ENCODE measurements around the gene L1CAM.
A peak's percentile ranks its signal among the peaks of the same experiment; 100 is the strongest.

L1CAM gene

GRCh38 chrX:153885968-153886903 is at the start of gene L1CAM:
L1CAM (minus strand) TSS chrX:153886173; CDS start chrX:153875836, 10,337 bp downstream.
- DNase-seq (ENCODE audit: low read depth) = no peak

GRCh38 chrX:153935326-153935851 is 49.4 kb upstream of the L1CAM start:
- DNase-seq (ENCODE audit: low read depth) = no peak

- DNase-seq (ENCODE audit: low read depth) = peak; percentile 49
These were observed 48.9 kb upstream of the L1CAM start, which contains the start of gene NAA10 for GRCh38 chrX:153934762-153935325. NAA10 (minus strand) TSS chrX:153935037; CDS start chrX:153934904, 133 bp downstream.

GRCh38 chrX:153934148-153934761 is 48.3 kb upstream of the L1CAM start:
- no peak for DNase-seq (ENCODE audit: low read depth)

- no peak for DNase-seq (ENCODE audit: low read depth)
These were observed 47.8 kb upstream of the L1CAM start for GRCh38 chrX:153933748-153934147.

GRCh38 chrX:153932220-153932915 is 46.4 kb upstream of the L1CAM start:
- DNase-seq (ENCODE audit: low read depth) = no peak

- no peak for DNase-seq (ENCODE audit: low read depth)
These were observed 45.8 kb upstream of the L1CAM start for GRCh38 chrX:153931748-153932147.

- no peak for DNase-seq (ENCODE audit: low read depth)
These were observed 45.2 kb upstream of the L1CAM start for GRCh38 chrX:153931151-153931550.

GRCh38 chrX:153930011-153930910 is 44.3 kb upstream of the L1CAM start:
- no peak for DNase-seq (ENCODE audit: low read depth)

GRCh38 chrX:153929576-153929975 is 43.6 kb upstream of the L1CAM start:
- DNase-seq (ENCODE audit: low read depth) = no peak

- DNase-seq (ENCODE audit: low read depth) = no peak
These were observed 42.9 kb upstream of the L1CAM start for GRCh38 chrX:153928846-153929245.

GRCh38 chrX:153927922-153928760 is 42.2 kb upstream of the L1CAM start:
- peak; percentile 96 for DNase-seq (ENCODE audit: low read depth)

- no peak for DNase-seq (ENCODE audit: low read depth)
These were observed 41.6 kb upstream of the L1CAM start for GRCh38 chrX:153927672-153927921.

GRCh38 chrX:153926858-153927671 is 41.1 kb upstream of the L1CAM start:
- peak; percentile 40 for DNase-seq (ENCODE audit: low read depth)

GRCh38 chrX:153926552-153926857 is 40.5 kb upstream of the L1CAM start:
- no peak for DNase-seq (ENCODE audit: low read depth)

GRCh38 chrX:153925739-153926551 is 40.0 kb upstream of the L1CAM start, which contains the start of gene ARHGAP4:
ARHGAP4 (minus strand) TSS chrX:153926264; CDS start chrX:153926202, 62 bp downstream.
- no peak for DNase-seq (ENCODE audit: low read depth)

- DNase-seq (ENCODE audit: low read depth) = no peak
These were observed 39.4 kb upstream of the L1CAM start for GRCh38 chrX:153925387-153925738.

GRCh38 chrX:153924149-153924861 is 38.3 kb upstream of the L1CAM start:
- peak; percentile 20 for DNase-seq (ENCODE audit: low read depth)
